ENCODE results near the gene SLC10A3. TPM values are rescaled to one million over a fixed set of nuclear protein-coding genes. Genes with fewer than 3 reads are reported as not detected.

Gene SLC10A3
- 13.9 and 15.2 TPM in 2 replicates for total RNA-seq
- 15.5 and 16.0 TPM in 2 replicates for polyA plus RNA-seq
- polyA plus RNA-seq (2012): 26.3 and 32.6 TPM in 2 replicates
- polyA minus RNA-seq (ENCODE audit: low replicate concordance): 19.2 and 20.2 TPM in 2 replicates

- Histone ChIP-seq H4K20me1 (ENCODE audit: control insufficient read depth, extremely low read depth, insufficient read depth, low read length) (no peaks in the 10 kb centered on the region), H3K9me3 (ENCODE audit: control insufficient read depth, insufficient read depth, low read depth, low read length) (no peaks in the 10 kb centered on the region), H3K27me3 (ENCODE audit: control insufficient read depth, insufficient read depth, low read length) (no peaks in the 10 kb centered on the region), H2AFZ (ENCODE audit: low read length) (no peak within 1 kb of the TSS), H3K36me3 (ENCODE audit: control insufficient read depth, insufficient read depth, low read length) (peaks cover 5% of the 10 kb centered on the region), H3K4me1 (ENCODE audit: control insufficient read depth, extremely low read depth, insufficient read depth, low read length) (peaks cover 2% of the 10 kb centered on the region), H3K9ac (ENCODE audit: insufficient read depth, low read length) (peak within 1 kb of the TSS; percentile 66), H3K27ac (ENCODE audit: insufficient read depth, low read length) (peak within 1 kb of the TSS; percentile 86), H3K4me3 (replicated peaks in 1 of 4; ENCODE audit: control extremely low read depth in 1 of 4, insufficient read depth in 1 of 4, low read depth in 3 of 4, low read length in 4 of 4) (peak within 1 kb of the TSS; percentile 33 to 67 (median 51)), H3K4me2 (ENCODE audit: extremely low read depth, insufficient read depth, low read length) (peak within 1 kb of the TSS; percentile 85), H3K79me2 (ENCODE audit: control insufficient read depth, insufficient read depth, low read length) (peaks cover 4% of the 10 kb centered on the region)
- DNase-seq (ENCODE audit: low read depth in 2 of 2): peak; percentile 91 to 92
- TF ChIP-seq EZH2 (IDR thresholded peaks at IDR 0.05; ENCODE audit: low read length, missing control alignments): no peak
- TF ChIP-seq CTCF (conservative IDR thresholded peaks at IDR 0.05 in 1 of 2, IDR thresholded peaks at IDR 0.05 in 1 of 2; ENCODE audit: low read depth in 1 of 2, low read length in 2 of 2): peak in 1 of 2 donors; percentile 2
Measured at GRCh38 chrX:154490414-154491083, at the start of gene SLC10A3. TSS of gene SLC10A3 (minus strand) at chrX:154490629. CDS start at chrX:154488940, 1,689 bp downstream.

GRCh38 chrX:154539077-154539476 lies 48.6 kb upstream of the SLC10A3 start:
- peaks cover 16% of the 10 kb centered on the region for H3K36me3 ChIP-seq (ENCODE audit: control insufficient read depth, insufficient read depth, low read length)
- TF ChIP-seq CTCF (conservative IDR thresholded peaks at IDR 0.05 in 1 of 2, IDR thresholded peaks at IDR 0.05 in 1 of 2; ENCODE audit: low read depth in 1 of 2, low read length in 2 of 2): no peak
- no peak for TF ChIP-seq EZH2 (IDR thresholded peaks at IDR 0.05; ENCODE audit: low read length, missing control alignments)
- H3K4me1 ChIP-seq (ENCODE audit: control insufficient read depth, extremely low read depth, insufficient read depth, low read length): peaks cover 13% of the 10 kb centered on the region

GRCh38 chrX:154535892-154536291 lies 45.5 kb upstream of the SLC10A3 start:
- H3K79me2 ChIP-seq (ENCODE audit: control insufficient read depth, insufficient read depth, low read length): peaks cover 6% of the 10 kb centered on the region
- no peak overlapping the region for H3K9ac ChIP-seq (ENCODE audit: insufficient read depth, low read length)
- H3K4me3 ChIP-seq (replicated peaks in 1 of 4; ENCODE audit: control extremely low read depth in 1 of 4, insufficient read depth in 1 of 4, low read depth in 3 of 4, low read length in 4 of 4): no peak overlapping the region
- H3K4me1 ChIP-seq (ENCODE audit: control insufficient read depth, extremely low read depth, insufficient read depth, low read length): peaks cover 2% of the 10 kb centered on the region
- no peaks in the 10 kb centered on the region for H3K27me3 ChIP-seq (ENCODE audit: control insufficient read depth, insufficient read depth, low read length)
- H3K27ac ChIP-seq (ENCODE audit: insufficient read depth, low read length): no peak overlapping the region
- H3K9me3 ChIP-seq (ENCODE audit: control insufficient read depth, insufficient read depth, low read depth, low read length): no peaks in the 10 kb centered on the region
- TF ChIP-seq CTCF (conservative IDR thresholded peaks at IDR 0.05 in 1 of 2, IDR thresholded peaks at IDR 0.05 in 1 of 2; ENCODE audit: low read depth in 1 of 2, low read length in 2 of 2) (no peak), EZH2 (IDR thresholded peaks at IDR 0.05; ENCODE audit: low read length, missing control alignments) (no peak)
- DNase-seq (ENCODE audit: low read depth in 2 of 2): no peak
- H3K4me2 ChIP-seq (ENCODE audit: extremely low read depth, insufficient read depth, low read length): no peak overlapping the region
- no peak overlapping the region for H2AFZ ChIP-seq (ENCODE audit: low read length)
- peaks cover 24% of the 10 kb centered on the region for H3K36me3 ChIP-seq (ENCODE audit: control insufficient read depth, insufficient read depth, low read length)
- H4K20me1 ChIP-seq (ENCODE audit: control insufficient read depth, extremely low read depth, insufficient read depth, low read length): no peaks in the 10 kb centered on the region

More at GRCh38 chrX:154539077-154539476, 48.6 kb upstream of the SLC10A3 start:
- no peak overlapping the region for H3K4me3 ChIP-seq (replicated peaks in 1 of 4; ENCODE audit: control extremely low read depth in 1 of 4, insufficient read depth in 1 of 4, low read depth in 3 of 4, low read length in 4 of 4)
- DNase-seq (ENCODE audit: low read depth in 2 of 2): no peak
- H3K9me3 ChIP-seq (ENCODE audit: control insufficient read depth, insufficient read depth, low read depth, low read length): no peaks in the 10 kb centered on the region
- no peak overlapping the region for H2AFZ ChIP-seq (ENCODE audit: low read length)
- H3K9ac ChIP-seq (ENCODE audit: insufficient read depth, low read length): no peak overlapping the region
- H3K27ac ChIP-seq (ENCODE audit: insufficient read depth, low read length): no peak overlapping the region
- H3K4me2 ChIP-seq (ENCODE audit: extremely low read depth, insufficient read depth, low read length): no peak overlapping the region
- H3K79me2 ChIP-seq (ENCODE audit: control insufficient read depth, insufficient read depth, low read length): peaks cover 13% of the 10 kb centered on the region
- no peaks in the 10 kb centered on the region for H3K27me3 ChIP-seq (ENCODE audit: control insufficient read depth, insufficient read depth, low read length)
- H4K20me1 ChIP-seq (ENCODE audit: control insufficient read depth, extremely low read depth, insufficient read depth, low read length): no peaks in the 10 kb centered on the region
